ENCODE measurements around the gene SPHKAP.
"Not testable (repeated sequence)": the region's sequence is repeated elsewhere in the genome, so short reads cannot be mapped to it uniquely, and the experiment has no call there.

The SPHKAP gene

DNA sequence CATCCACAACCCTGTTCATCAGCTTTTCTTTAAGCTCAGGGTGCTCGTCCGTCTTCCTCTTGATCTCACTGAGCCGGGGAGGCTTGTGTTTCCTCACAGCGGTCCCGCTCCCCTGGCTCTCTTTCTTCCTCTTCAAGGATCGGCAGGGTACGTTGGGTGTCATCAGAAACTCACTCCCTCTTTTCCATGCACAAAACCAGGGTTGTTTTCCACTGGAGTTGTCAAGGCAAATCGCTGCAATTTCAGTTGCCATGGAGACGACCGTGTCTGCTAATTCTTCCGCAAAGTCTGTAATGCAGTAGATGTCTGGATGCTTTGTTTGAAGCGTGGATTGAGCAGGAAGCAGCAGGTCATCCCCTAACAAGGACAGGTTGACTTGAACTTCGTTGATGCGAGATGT is 163.7 kb downstream of the SPHKAP start:
- no peak for DNase-seq

- no peak for DNase-seq
These were observed 165.1 kb downstream of the SPHKAP start for GRCh38 chr2:228016402-228016801.

DNA sequence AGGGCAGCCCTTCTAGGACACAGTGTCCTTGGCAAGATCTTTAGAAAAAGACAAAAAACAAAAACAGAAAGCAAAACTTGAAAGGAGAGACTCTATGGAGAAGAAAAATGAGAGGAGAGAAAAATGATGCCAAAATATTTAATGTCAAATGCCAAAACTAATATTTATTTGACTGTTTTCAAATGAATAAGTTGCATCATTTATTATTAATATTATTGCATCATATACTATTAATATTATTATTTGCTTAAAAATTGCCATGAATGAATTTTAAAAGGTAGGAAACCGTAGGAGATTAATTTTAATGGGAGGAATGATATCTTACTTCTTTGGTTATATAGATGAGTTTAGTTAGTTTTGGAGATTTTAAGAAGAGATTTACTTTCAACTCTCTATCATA is 165.7 kb downstream of the SPHKAP start:
- DNase-seq = no peak

DNA sequence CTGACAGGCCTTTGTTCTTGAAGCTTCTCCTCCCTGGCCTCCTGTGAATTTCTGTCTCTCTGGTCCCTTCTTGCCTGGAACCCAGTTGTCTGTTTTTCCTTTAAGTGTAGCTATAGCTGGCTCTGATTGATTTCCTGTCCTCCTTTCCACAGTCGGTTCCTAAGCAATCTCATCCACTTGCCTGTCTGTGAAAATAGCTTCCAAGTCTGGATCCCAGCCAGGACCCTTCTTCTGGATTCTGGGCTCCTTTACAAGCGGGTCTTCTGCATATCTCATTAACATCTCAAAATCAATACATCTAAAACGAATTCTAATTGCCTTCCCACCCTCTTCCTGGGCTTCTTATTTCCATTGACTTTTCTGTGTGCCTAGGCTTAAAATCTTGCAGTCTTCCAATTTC is 185.1 kb downstream of the SPHKAP start:
- no peak for DNase-seq

GRCh38 chr2:227990937-227991336 is 190.6 kb downstream of the SPHKAP start:
- DNase-seq = no peak

DNA sequence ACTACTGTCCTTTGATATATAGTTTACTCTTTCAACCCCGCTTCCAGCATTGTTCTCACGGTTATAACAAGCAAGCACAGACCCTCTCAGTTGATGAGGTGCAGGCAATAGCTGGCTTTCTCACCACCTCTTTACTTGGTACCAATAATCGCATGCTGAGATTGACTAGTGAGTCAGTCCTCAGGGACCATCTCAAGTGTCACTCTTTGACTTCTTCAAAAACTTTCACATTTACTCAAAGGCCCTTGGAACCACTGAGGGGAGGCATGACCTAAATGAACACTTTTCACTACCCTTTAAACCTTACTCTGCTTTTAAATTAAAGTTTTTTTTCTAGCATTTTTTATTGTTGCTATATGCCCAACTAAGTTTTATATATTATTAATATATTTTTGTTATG is 208.2 kb downstream of the SPHKAP start:
- no peak for DNase-seq

- no peak for DNase-seq
These were observed 209.8 kb downstream of the SPHKAP start for GRCh38 chr2:227971619-227972230.

- no peak for DNase-seq
These were observed 221.2 kb downstream of the SPHKAP start for GRCh38 chr2:227960317-227960716.

DNA sequence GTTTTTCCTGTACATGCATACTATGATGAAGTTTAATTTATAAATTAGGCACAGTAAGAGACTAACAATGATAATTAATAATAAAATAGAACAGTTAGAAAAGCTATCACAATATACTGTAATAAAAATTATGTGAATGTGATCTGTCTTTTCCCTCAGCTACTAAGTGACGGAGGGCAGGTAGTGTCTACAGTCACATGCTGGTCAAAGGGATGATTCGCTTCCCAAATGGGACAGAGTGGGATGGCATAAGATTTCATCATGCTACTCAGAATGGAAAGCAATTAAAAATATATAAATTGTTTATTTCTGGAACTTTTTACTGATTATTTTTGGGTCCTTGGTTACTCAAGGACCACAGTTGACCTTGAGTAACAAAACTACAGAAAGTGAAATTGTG is 238.5 kb downstream of the SPHKAP start:
- no peak for DNase-seq

DNA sequence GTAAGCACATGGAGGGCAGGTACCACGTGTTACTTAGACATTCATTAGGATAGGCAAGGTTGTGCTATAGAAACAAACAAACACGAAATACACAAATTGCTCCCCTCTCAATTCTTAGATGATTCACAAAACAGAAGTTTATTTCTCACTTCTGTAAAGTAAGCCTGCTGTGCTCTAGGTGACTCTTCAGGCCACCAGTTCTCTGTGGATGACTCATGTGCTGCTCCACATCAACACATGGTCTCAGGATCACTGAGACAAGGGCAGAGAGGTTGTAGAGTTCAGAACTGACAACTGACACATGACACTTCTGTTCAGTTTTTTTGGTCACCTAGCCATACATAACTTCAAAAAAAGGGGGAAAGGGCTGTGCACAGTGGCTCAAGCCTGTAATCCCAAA is 239.5 kb downstream of the SPHKAP start:
- DNase-seq = no peak

DNA sequence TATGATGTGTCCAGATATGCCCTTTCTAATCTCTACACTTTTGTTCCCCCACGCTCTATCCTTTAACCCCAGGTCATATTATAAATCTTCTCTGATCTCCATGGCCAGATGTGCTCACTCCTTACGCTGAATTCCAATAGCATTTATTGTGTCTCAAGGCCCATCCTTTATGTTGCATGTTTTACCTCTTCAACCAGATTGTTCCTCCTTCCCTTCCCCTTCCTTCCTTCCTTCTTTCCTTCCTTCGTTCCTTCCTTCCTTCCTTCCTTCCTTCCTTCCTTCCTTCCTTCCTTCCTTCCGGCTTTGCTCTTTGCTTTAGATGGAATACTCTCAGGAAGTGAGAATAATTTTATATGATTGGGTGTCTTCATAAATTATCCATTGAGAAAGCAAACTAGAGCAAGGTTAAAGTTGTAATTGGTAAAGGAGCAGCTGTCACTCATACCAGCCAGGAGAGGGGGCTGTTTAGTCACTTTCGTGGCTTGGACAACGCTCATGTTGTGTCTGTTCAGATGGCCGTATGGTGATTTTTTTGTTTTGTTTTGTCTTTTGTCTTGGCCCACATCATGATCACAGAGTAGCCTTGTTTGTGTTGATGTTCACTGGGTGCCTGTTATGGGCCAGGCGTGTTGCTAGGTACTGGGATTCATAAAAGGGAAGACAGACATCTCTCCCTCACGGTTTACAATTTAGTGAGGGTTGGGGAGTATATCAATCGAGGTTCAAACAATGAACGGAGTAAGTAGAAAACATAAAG is 242.0 kb downstream of the SPHKAP start:
- DNase-seq = no peak

DNA sequence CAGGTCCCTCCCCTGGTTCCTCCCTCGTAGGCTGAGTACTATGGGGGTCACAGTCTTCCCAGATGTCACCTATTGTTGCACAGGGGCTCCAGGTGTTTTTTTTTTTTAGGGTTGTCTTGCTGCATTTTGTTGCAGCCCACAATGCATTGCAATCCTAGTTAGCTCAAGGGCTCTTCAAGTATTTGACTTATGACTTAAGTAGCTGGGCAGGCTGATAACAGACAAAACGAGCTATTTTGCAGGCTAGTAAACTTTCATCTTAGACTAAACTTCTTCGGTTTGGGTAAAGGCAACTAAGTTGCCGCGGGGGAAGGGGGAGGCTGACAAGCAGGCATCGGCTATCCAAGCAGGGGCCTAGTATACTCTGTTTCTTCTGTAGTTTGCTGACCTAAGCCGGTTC is 245.2 kb downstream of the SPHKAP start:
- not testable (repeated sequence) for DNase-seq

DNA sequence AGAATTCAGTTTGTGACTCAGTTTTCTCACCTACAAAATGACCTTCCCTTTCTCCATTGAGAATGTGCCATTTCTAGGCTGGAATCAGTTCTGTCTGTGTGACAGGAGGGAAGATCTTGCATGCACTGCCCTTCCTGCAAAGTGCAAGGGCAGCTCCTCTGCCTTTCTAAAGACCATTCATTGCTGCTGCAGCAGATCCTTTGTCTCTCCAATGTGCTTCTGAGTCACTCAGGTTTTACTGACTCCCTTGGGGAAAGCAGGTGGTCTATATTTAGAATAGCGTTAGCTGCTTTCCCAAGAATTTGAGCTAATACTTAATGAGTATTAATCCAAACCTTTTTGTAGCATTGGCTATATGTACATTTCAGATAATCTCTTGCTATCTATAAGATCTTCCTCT is 247.6 kb downstream of the SPHKAP start:
- no peak for DNase-seq

DNA sequence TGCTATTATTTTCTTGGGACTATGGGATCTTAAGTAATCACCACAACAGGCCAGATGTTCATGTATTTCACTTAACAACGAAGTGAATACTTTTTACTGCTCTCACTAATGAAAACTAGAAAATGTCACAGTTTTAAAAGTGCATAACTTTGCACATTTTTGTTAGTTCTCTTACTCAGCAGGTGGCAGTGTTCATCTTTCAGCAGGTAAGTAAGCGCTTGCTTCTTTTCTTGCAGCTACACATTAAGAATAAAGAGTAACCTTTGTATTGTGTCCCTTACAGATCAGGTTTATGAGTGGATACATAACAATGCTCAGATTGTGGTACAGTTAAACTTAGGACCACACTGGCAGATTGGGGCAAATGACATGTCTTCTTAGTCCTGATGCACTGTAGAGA is 249.1 kb downstream of the SPHKAP start:
- no peak for DNase-seq

DNA sequence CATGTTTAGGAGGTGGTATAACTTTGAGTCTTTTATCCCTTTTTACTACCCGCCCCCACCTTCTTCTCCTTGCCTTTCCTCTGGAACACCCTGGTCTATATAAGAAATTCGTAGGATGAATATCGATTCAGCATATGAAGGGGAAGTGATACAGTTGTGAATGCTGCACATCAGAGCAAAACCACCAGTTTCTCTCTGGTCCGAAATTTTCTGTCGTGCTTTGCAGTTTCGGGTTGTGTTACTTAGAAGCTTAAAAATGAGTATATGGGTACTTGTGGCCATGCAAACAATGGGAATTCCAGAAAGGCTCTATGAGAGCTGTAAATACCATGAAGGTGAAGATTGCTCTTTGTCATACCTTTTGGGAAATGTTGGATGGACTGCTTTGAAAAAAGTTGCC is 249.5 kb downstream of the SPHKAP start:
- DNase-seq = no peak

Data from cortex of kidney (tissue), 1 donor.